HG02852 (cell line): ENCODE results near the gene SF3A2.
"Not testable (repeated sequence)": the region's sequence is repeated elsewhere in the genome, so short reads cannot be mapped to it uniquely, and the experiment has no call there.

Experiments used
- ATAC-seq: cut with Tn5 transposase; IDR thresholded peaks from one replicate; pipeline ENCODE4 v1.9.1; 2021; ENCODE audit warnings: mild to moderate bottlenecking, moderate library complexity; ENCODE audit not compliant: unreplicated experiment

The SF3A2 gene, protein sequence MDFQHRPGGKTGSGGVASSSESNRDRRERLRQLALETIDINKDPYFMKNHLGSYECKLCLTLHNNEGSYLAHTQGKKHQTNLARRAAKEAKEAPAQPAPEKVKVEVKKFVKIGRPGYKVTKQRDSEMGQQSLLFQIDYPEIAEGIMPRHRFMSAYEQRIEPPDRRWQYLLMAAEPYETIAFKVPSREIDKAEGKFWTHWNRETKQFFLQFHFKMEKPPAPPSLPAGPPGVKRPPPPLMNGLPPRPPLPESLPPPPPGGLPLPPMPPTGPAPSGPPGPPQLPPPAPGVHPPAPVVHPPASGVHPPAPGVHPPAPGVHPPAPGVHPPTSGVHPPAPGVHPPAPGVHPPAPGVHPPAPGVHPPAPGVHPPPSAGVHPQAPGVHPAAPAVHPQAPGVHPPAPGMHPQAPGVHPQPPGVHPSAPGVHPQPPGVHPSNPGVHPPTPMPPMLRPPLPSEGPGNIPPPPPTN

DNA sequence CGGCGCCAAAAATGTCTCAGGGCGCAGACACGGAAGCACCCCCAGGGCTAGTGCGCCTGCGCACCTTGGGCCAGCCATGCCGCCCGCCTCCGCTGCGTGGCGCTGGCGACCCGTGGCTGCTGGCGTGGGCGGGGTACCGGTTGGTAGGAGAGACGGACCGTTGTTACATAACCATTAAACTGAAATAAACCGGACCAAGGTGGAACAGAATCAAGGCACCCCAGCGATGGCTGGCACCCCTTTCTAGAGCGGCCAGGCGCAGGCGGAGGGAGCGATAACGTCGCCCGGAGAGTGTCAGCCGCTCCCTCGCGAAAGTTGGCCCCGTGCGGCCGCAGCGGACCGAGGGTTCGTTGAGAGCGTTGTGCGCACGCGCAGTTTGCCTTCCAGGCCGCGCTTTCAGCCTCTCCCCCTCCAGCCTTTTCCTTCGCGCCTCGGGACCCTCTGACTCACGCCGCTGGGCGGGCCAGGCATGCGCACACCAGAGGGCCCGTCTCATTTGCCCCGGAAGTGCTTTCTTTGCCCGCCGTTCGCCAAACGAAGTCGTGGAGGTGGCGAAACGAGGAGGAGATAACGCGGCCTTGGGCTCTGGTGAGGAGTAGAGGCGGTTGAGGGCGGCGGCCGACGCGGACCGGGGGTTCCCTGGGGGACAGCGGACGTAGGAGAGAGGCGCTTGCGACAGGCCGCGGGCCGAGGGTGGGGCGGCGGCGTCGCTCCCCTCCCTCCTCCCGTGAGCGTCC is at the start of gene SF3A2, which contains the start of gene PLEKHJ1:
Gene SF3A2 (plus strand): TSS at position 511 of the 737 bp plus-strand sequence. CDS start 6,595 bp downstream, outside the sequence.
Gene PLEKHJ1 (minus strand): TSS at position 16 of the 737 bp plus-strand sequence. CDS start 81 bp downstream, outside the sequence.
- peak; percentile 63 for ATAC-seq

DNA sequence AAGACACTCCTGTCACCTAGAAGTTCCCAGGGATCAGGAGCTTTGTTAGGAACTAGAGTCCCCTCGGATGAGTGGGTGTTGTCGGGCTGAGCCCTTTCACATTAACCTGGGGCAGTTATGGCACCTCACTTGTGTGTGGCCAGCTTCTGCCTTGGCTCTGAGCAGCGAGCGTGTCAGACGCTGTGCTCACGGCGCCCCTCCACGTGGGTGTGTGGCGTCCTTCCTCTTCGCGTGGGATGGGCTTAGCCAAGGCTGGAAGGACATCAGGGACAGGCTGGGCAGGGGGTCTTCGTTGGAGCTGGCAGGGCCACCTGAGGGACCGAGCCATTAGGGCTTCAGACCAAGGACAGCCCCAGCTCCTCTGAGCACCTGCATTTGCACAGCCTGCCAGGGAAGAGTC is 49.5 kb upstream of the SF3A2 start:
- no peak for ATAC-seq

GRCh38 chr19:2188708-2189385 is 47.8 kb upstream of the SF3A2 start:
- no peak for ATAC-seq

DNA sequence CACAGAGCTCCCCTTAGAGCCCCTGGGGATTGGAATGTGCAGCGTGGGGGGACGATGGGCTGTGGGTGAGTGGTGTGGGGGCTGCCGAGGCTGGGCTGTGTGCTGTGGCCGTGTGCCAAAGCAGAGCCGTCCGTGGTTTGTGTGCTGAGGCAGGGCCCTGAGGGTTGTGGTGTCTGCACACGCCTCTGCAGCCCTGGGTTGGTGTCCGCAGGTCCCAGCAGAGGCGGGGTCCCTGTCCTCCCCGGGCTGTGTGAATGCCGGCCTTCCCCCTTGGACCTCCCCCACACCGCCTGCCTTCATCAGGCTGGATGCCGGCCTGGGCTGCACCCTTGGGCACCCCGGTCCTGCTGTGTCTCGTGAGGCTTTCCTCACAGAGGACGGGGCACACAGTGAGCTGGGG is 46.7 kb upstream of the SF3A2 start:
- ATAC-seq = no peak

GRCh38 chr19:2190848-2191455 is 45.7 kb upstream of the SF3A2 start:
- ATAC-seq = no peak

DNA sequence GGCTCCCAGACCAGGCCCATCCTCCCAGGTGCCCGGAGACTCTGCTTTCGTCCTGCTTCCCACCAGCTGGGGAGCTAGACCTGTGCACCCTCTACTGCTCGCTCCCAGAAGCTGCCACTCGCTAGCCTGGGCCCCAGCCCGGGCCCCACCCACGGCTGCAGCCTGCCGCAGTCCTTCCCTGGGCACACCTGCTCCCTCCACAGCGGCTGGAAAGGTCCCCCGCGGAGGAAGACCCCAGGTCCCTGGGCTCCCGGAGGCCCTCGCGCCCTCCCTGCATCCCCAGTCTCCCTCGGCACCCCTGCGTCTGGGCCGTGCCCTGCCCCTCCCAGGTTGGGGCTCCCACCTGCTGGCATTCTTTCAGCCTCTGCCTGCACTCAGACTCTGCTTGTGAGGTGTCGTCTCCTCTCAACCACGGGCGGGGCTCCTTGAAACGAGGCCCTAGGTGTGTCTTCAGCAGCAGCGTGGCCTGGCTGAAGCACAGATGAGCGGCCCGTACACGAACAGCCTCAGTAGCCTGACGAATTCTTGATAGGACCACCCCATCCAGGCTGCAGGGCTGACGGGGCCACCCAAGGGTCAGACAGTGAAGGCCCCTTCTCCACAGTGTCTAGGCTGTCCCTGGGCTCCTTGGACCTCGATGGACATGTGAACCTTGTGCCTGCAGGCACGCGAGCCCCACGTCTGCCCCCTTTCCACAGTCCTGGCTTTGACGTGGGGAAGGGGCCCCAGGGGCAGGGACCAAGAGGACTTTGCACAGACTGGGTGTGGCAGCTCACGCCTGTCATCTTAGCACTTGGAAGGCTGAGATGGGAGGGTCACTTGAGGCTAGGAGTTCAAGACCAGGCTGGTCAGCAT is 44.9 kb upstream of the SF3A2 start:
- no peak for ATAC-seq

DNA sequence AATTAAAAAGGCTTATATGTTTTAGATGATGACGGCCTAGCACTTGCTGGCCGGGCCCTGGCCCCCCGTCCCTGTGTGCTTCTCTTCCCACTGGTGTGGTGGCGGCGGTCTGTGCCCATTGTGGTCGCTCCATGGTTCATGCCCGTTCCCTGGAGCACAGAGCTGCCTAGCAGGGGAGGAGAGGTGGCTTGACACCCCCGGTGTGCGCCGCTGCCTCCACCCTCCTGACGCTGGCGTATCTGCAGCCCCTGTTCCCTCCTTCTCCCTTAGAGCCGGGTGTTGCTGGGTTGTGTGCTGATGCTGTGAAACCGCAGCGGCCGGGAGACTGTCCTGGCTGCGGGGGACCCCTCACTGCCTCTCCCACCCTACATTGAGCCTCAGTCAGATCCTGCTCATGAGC is 43.8 kb upstream of the SF3A2 start:
- no peak for ATAC-seq

DNA sequence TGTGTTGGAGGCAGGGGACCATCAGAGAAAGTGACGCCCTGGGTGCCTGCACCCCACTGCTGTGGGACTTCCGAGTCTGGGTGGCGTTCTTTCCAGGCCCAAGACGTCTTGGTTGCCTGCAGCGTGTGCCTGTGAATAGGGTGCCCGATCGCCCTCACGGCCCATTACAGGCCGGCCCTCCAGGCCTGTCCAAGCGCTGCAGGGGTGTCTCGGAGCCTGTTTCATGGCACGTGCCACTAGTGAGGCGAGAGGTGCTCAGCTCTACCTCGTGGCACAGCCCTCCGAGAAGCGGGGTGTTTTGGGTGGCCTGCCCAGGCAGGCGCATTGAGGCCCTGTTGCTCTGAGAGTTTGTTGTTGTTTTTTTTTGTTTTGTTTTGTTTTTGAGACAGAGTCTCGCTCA is 42.8 kb upstream of the SF3A2 start:
- ATAC-seq = no peak

GRCh38 chr19:2194513-2195078 is 42.0 kb upstream of the SF3A2 start:
- no peak for ATAC-seq

- no peak for ATAC-seq
Measured at GRCh38 chr19:2195361-2195760, 41.3 kb upstream of the SF3A2 start.

GRCh38 chr19:2195914-2196313 is 40.7 kb upstream of the SF3A2 start:
- no peak for ATAC-seq

GRCh38 chr19:2197270-2197669 is 39.4 kb upstream of the SF3A2 start:
- no peak for ATAC-seq

GRCh38 chr19:2198317-2198716 is 38.3 kb upstream of the SF3A2 start:
- no peak for ATAC-seq

DNA sequence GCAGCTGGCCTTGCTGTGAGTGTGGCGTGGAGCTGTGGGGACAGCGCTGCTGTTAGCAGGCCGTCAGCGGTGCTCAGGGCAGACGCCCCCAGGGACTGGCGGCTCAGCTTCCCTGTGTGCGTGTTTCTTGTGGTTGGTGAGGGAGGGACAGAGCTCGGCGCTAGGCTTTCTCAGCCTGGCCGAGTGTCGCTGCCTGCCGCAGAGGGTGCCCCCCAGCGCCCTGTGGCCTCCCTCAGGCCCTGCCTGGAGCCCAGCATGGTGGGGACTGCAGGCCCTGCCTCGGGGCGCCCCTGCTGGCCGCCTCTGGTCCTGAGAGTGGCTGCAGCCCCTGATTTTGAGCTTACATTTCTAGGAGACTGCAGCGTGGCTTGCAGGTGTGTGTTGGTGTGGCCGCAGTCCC is 37.4 kb upstream of the SF3A2 start:
- ATAC-seq = no peak

- ATAC-seq = no peak
Measured at GRCh38 chr19:2199861-2200623, 36.6 kb upstream of the SF3A2 start.

- ATAC-seq = not testable (repeated sequence)
Measured at GRCh38 chr19:2200624-2201294, 35.9 kb upstream of the SF3A2 start.

- no peak for ATAC-seq
Measured at GRCh38 chr19:2201473-2202148, 35.0 kb upstream of the SF3A2 start.

GRCh38 chr19:2202366-2202765 is 34.3 kb upstream of the SF3A2 start:
- no peak for ATAC-seq
